Body of pancreas (tissue), 4 donors: Measurements from ENCODE around the gene MS4A1. TPM values are rescaled to one million over a fixed set of nuclear protein-coding genes. Genes with fewer than 3 reads are reported as not detected.

Experiments used
- ATAC-seq: fragments of 150-250 bp; one replicate; pipeline ENCODE4 v1.9.1; 2016
- DNase-seq, 4 donors: peaks; one replicate each; pipeline ENCODE4 v3.0.0-alpha.2; 2019
- H3K27ac ChIP-seq, 4 donors: fragments of 200-600 bp; sonication (generic); 1 replicate in 3 of 4; 2 replicates in 1 of 4; pipeline versions ENCODE4 v1.5.1 to v1.6.1; 2016 to 2019; ENCODE audit warnings: mild to moderate bottlenecking in 1 of 4, mixed read lengths in 1 of 4, moderate library complexity in 1 of 4
- H3K27me3 ChIP-seq, 2 donors: fragments of 200-600 bp; sonication (generic); one replicate each; pipeline ENCODE4 v1.6.0; 2016; ENCODE audit warnings: mild to moderate bottlenecking in 1 of 2
- H3K36me3 ChIP-seq, 2 donors: fragments of 200-600 bp; sonication (generic); replicated peaks in 1 of 2; 2 replicates each; pipeline ENCODE4 v1.5.1; 2016; ENCODE audit warnings: low read depth in 2 of 2; ENCODE audit not compliant: insufficient read depth in 1 of 2
- H3K4me1 ChIP-seq: fragments of 200-600 bp; sonication (generic); one replicate; pipeline ENCODE4 v1.6.0; 2016
- H3K4me3 ChIP-seq, 2 donors: fragments of 200-600 bp; sonication (generic); 1 replicate in 1 of 2; 2 replicates in 1 of 2; pipeline ENCODE4 v1.5.1; 2016 to 2019
- H3K9me3 ChIP-seq, 3 donors: fragments of 200-600 bp; sonication (generic); 1 replicate in 2 of 3; 2 replicates in 1 of 3; pipeline ENCODE4 v1.5.1; 2016
- POLR2A ChIP-seq, 3 donors: fragments of 450-650 bp; IDR thresholded peaks; one replicate each; pipeline ENCODE4 v1.6.1; 2016; ENCODE audit warnings: antibody characterized with exemption in 3 of 3, mild to moderate bottlenecking in 2 of 3
- WGBS, 2 donors: methylation state at CpG; one replicate each; pipeline ENCODE4 v1.1.5; 2017; 5-methylcytosine and 5-hydroxymethylcytosine counted together
- intact Hi-C: fragments of 100-400 bp; cut with DNase I; formaldehyde crosslinking; loops from one replicate; pipeline ENCODE4 v1.15.1; 2023
- total RNA-seq, 2 donors: library from RNA; depleted of rRNA; stranded (reverse); fragments of >200 nt; gene quantifications; one replicate each; pipeline ENCODE4 v1.1.0, GENCODE V29; 2016
- TF ChIP-seq, protein P1 (sequence below), 7 experiments: fragments of 450-650 bp in 4 of 7; fragments of 200-600 bp in 3 of 7; sonication (generic) in 3 of 7; IDR thresholded peaks; one replicate each; pipeline ENCODE4 v1.5.1; 2016 to 2019; ENCODE audit warnings: antibody characterized with exemption in 7 of 7

The MS4A1 gene
- total RNA-seq, 2 donors from 2014 or later, result not detected

DNA sequence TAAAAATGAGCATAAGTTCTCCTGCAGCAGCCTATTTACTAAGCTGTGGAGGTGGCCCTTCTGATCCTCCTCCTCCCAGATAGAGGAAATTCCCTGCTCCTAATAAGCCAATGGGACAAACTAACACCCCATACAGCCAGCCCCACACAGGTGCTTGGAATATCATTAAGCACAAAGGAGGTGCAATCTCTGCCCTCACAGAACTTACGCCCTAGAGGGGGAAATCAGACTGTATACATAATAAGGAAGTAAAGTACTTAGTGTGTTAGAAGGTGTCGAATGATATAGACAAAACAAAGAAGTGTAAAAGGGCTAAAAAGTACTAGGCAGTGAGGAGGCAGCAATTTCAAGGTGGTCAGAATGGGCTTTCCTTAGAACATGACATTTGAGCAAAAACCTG lies 42.8 kb downstream of the MS4A1 start:
- no peaks in the 10 kb centered on the region for H3K9me3 ChIP-seq
- no peaks in the 10 kb centered on the region for H3K4me1 ChIP-seq
- intact Hi-C loops, result loop anchor here (10.0 kb wide), 1 partner anchor 134 kb away; no protein-coding TSS in a partner anchor
- ATAC-seq (no peak), DNase-seq (no peak)
- no peaks in the 10 kb centered on the region for H3K27me3 ChIP-seq
- H3K4me3 ChIP-seq, result no peak overlapping the region
- TF ChIP-seq, protein P1, sequence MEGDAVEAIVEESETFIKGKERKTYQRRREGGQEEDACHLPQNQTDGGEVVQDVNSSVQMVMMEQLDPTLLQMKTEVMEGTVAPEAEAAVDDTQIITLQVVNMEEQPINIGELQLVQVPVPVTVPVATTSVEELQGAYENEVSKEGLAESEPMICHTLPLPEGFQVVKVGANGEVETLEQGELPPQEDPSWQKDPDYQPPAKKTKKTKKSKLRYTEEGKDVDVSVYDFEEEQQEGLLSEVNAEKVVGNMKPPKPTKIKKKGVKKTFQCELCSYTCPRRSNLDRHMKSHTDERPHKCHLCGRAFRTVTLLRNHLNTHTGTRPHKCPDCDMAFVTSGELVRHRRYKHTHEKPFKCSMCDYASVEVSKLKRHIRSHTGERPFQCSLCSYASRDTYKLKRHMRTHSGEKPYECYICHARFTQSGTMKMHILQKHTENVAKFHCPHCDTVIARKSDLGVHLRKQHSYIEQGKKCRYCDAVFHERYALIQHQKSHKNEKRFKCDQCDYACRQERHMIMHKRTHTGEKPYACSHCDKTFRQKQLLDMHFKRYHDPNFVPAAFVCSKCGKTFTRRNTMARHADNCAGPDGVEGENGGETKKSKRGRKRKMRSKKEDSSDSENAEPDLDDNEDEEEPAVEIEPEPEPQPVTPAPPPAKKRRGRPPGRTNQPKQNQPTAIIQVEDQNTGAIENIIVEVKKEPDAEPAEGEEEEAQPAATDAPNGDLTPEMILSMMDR (IDR thresholded peaks at IDR 0.05), result no peak
- no peak for TF ChIP-seq POLR2A (IDR thresholded peaks at IDR 0.05)
- 70 to 89% methylated on average over 2 of the region's 2 CpGs for WGBS, 2 donors
- H3K27ac ChIP-seq, result no peak overlapping the region
- H3K36me3 ChIP-seq, result no peaks in the 10 kb centered on the region

DNA sequence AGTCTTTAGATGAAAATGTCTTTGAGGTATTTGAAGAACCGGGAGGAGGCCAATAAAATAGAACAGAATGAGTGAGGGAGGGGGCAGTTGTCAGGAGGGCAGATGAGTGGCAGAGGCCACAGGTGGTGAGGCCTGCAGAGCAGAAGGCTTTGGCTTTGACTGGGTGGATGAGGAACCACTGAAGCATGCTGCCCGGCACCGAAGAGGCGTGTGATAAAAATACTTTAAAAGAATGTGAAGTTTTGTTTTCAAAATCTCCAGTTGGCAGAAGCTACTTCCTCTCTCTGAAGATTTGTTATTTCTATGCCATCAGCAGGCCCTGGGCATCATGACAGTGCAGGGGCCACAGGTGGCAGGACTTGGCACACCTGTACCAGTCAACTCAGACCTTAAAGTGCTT lies 43.2 kb downstream of the MS4A1 start:
- H3K4me3 ChIP-seq, result no peak overlapping the region
- TF ChIP-seq POLR2A (IDR thresholded peaks at IDR 0.05), result no peak
- TF ChIP-seq, protein P1 (IDR thresholded peaks at IDR 0.05), result no peak
- no peaks in the 10 kb centered on the region for H3K36me3 ChIP-seq
- no peaks in the 10 kb centered on the region for H3K4me1 ChIP-seq
- intact Hi-C loops, result loop anchor here (10.0 kb wide), 1 partner anchor 134 kb away; no protein-coding TSS in a partner anchor
- WGBS, 2 donors, result 58 to 87% methylated on average over 4 of the region's 4 CpGs
- no peaks in the 10 kb centered on the region for H3K9me3 ChIP-seq
- no peak overlapping the region for H3K27ac ChIP-seq
- DNase-seq, result no peak
- ATAC-seq, result no peak
- H3K27me3 ChIP-seq, result no peaks in the 10 kb centered on the region

GRCh38 chr11:60500276-60500910 lies 44.7 kb downstream of the MS4A1 start:
- H3K4me1 ChIP-seq, result no peaks in the 10 kb centered on the region
- DNase-seq (no peak), ATAC-seq (no peak)
- H3K9me3 ChIP-seq, result no peaks in the 10 kb centered on the region
- H3K27me3 ChIP-seq, result no peaks in the 10 kb centered on the region
- WGBS, 2 donors, result 40 to 53% methylated on average over 3 of the region's 3 CpGs
- no peak for TF ChIP-seq POLR2A (IDR thresholded peaks at IDR 0.05)
- TF ChIP-seq, protein P1 (IDR thresholded peaks at IDR 0.05), result no peak
- H3K4me3 ChIP-seq, result no peak overlapping the region
- intact Hi-C loops, result no loop called here
- H3K36me3 ChIP-seq, result no peaks in the 10 kb centered on the region
- H3K27ac ChIP-seq, result no peak overlapping the region

DNA sequence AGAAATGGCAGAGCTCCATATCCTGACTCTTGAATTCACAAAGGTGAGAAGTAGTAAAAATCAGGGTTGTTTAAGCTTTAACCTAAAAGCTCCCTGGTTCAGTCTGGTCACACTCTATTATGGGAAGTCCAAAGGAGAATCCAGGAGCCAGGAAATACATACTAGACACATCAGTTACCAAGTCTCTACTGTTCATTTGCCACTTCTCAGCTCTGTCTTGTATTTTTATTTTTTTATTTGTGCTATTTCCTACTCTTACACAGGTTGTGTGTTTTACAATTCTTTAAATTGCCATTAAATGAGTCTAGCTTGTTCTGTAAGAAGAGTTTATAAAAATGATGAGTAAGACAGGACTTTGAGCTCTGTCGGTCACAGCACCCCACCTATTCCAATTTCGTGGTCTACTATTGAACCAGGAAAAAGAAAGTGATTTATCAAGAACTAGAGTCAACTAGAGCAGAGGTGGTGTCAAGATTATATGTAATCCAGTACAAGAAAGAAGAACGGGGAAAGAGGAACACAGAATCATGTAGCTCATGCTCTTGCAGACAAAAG lies 46.7 kb downstream of the MS4A1 start:
- TF ChIP-seq POLR2A (IDR thresholded peaks at IDR 0.05), result no peak
- TF ChIP-seq, protein P1 (IDR thresholded peaks at IDR 0.05), result no peak
- Histone ChIP-seq H3K27me3 (no peaks in the 10 kb centered on the region), H3K36me3 (no peaks in the 10 kb centered on the region), H3K4me1 (no peaks in the 10 kb centered on the region), H3K9me3 (no peaks in the 10 kb centered on the region), H3K27ac (no peak overlapping the region), H3K4me3 (no peak overlapping the region)
- DNase-seq, result no peak
- WGBS, 2 donors, result 42 to 45% methylated on average over 3 of the region's 3 CpGs
- ATAC-seq, result no peak
- intact Hi-C loops, result no loop called here
